CD14-positive monocyte (primary cell): ENCODE results near the gene FAM228A. TPM values are rescaled to one million over a fixed set of nuclear protein-coding genes. Genes with fewer than 3 reads are reported as not detected.

Source experiments
- DNase-seq, 3 donors: peaks; one replicate each; pipeline ENCODE4 v3.0.0-alpha.2; 2011 to 2022
- H2AFZ ChIP-seq: 2 replicates; pipeline ENCODE4 v1.6.0; 2012; ENCODE audit warnings: mild to moderate bottlenecking, low read depth, low read length, inconsistent platforms; ENCODE audit not compliant: insufficient read depth, poor library complexity, severe bottlenecking
- H3K27ac ChIP-seq, 2 donors: 1 replicate in 1 of 2; 2 replicates in 1 of 2; pipeline ENCODE4 v1.5.1; 2012 to 2013; ENCODE audit warnings: low read length in 2 of 2, control low read depth in 1 of 2, inconsistent platforms in 1 of 2, low read depth in 1 of 2, mild to moderate bottlenecking in 1 of 2
- H3K27me3 ChIP-seq, 2 donors: one replicate each; pipeline versions ENCODE4 v1.6.0 to v1.6.1; 2011 to 2013; ENCODE audit warnings: low read length in 2 of 2; ENCODE audit not compliant: control insufficient read depth in 2 of 2, insufficient read depth in 2 of 2
- H3K36me3 ChIP-seq, 2 donors: replicated peaks in 1 of 2; 1 replicate in 1 of 2; 2 replicates in 1 of 2; pipeline versions ENCODE4 v1.5.1 to v1.6.1; 2012 to 2013; ENCODE audit warnings: low read length in 2 of 2, control low read depth in 1 of 2, inconsistent platforms in 1 of 2, mild to moderate bottlenecking in 1 of 2; ENCODE audit not compliant: insufficient read depth in 2 of 2, control insufficient read depth in 1 of 2
- H3K4me1 ChIP-seq, 2 donors: 1 replicate in 1 of 2; 2 replicates in 1 of 2; pipeline versions ENCODE4 v1.5.1 to v1.6.1; 2012 to 2013; ENCODE audit warnings: low read length in 2 of 2, control low read depth in 1 of 2, inconsistent platforms in 1 of 2, mild to moderate bottlenecking in 1 of 2, moderate library complexity in 1 of 2; ENCODE audit not compliant: insufficient read depth in 2 of 2, control insufficient read depth in 1 of 2
- H3K4me2 ChIP-seq: replicated peaks from 2 replicates; pipeline ENCODE3; 2012; ENCODE audit warnings: low read length, moderate library complexity, mild to moderate bottlenecking; ENCODE audit not compliant: poor library complexity, severe bottlenecking; ENCODE audit errors: extremely low read depth
- H3K4me3 ChIP-seq, 3 experiments: fragments of 200-600 bp in 1 of 3; sonication (generic) in 1 of 3; replicated peaks in 1 of 3; 1 replicate in 2 of 3; 2 replicates in 1 of 3; pipeline ENCODE4 v1.5.1; 2011 to 2013; ENCODE audit warnings: low read length in 3 of 3, mild to moderate bottlenecking in 3 of 3, control low read depth in 2 of 3, low read depth in 2 of 3, inconsistent platforms in 1 of 3, moderate library complexity in 1 of 3
- H3K79me2 ChIP-seq: 2 replicates; pipeline ENCODE4 v1.6.0; 2012; ENCODE audit warnings: mild to moderate bottlenecking, control low read depth, inconsistent platforms, low read length, moderate library complexity; ENCODE audit not compliant: insufficient read depth
- H3K9ac ChIP-seq: 2 replicates; pipeline ENCODE4 v1.6.0; 2017; ENCODE audit warnings: low read length, mild to moderate bottlenecking; ENCODE audit not compliant: insufficient read depth, poor library complexity, severe bottlenecking
- H3K9me3 ChIP-seq, 2 donors: replicated peaks in 1 of 2; 1 replicate in 1 of 2; 2 replicates in 1 of 2; pipeline versions ENCODE4 v1.5.1 to v1.6.1; 2012 to 2013; ENCODE audit warnings: low read length in 2 of 2, control low read depth in 1 of 2; ENCODE audit not compliant: control insufficient read depth in 1 of 2, insufficient read depth in 1 of 2
- H4K20me1 ChIP-seq: 2 replicates; pipeline ENCODE4 v1.6.0; 2012; ENCODE audit warnings: mild to moderate bottlenecking, low read length, control low read depth, moderate library complexity; ENCODE audit not compliant: insufficient read depth
- H3K27ac Mint-ChIP-seq, 7 donors: one replicate each; pipeline ENCODE4 v1.8.0; 2020; ENCODE audit warnings: mild to moderate bottlenecking in 7 of 7, mixed read lengths in 7 of 7, moderate library complexity in 6 of 7, inconsistent platforms in 2 of 7
- H3K27me3 Mint-ChIP-seq, 3 donors: one replicate each; pipeline ENCODE4 v1.8.0; 2021 to 2022; ENCODE audit warnings: low read depth in 3 of 3, mild to moderate bottlenecking in 3 of 3, mixed read lengths in 3 of 3, moderate library complexity in 3 of 3, inconsistent platforms in 1 of 3
- H3K36me3 Mint-ChIP-seq, 2 donors: one replicate each; pipeline ENCODE4 v1.8.0; 2020; ENCODE audit warnings: mixed read lengths in 2 of 2, inconsistent platforms in 1 of 2, mild to moderate bottlenecking in 1 of 2
- H3K4me1 Mint-ChIP-seq: one replicate; pipeline ENCODE4 v1.8.0; 2020; ENCODE audit warnings: mild to moderate bottlenecking, mixed read lengths
- H3K4me3 Mint-ChIP-seq, 2 donors: one replicate each; pipeline ENCODE4 v1.8.0; 2020; ENCODE audit warnings: mild to moderate bottlenecking in 2 of 2, mixed read lengths in 2 of 2, moderate library complexity in 1 of 2
- H3K9me3 Mint-ChIP-seq, 7 donors: one replicate each; pipeline ENCODE4 v1.8.0; 2020 to 2022; ENCODE audit warnings: mixed read lengths in 7 of 7, mild to moderate bottlenecking in 6 of 7, moderate library complexity in 6 of 7, inconsistent platforms in 2 of 7
- WGBS: methylation state at CpG from one replicate; pipeline ENCODE4 v1.1.5; 2013; ENCODE audit warnings: missing lambda C conversion rate; ENCODE audit not compliant: insufficient coverage; 5-methylcytosine and 5-hydroxymethylcytosine counted together
- intact Hi-C, 2 donors: fragments of 100-400 bp; cut with micrococcal nuclease; formaldehyde crosslinking; loops; one replicate each; pipeline versions ENCODE4 v1.15.0 to v1.15.1; 2023
- polyA plus RNA-seq, 3 donors: library from polyadenylated mRNA; depleted of rRNA in 1 of 3; unstranded in 2 of 3; stranded (reverse) in 1 of 3; fragments of 300-500 nt in 2 of 3; fragments of >200 nt in 1 of 3; fragmentation: Illumina TruSeq in 2 of 3; gene quantifications; 1 replicate in 2 of 3; 2 replicates in 1 of 3; pipeline ENCODE4 v1.2.3, GENCODE V29; 2012 to 2021
- TF ChIP-seq, protein P1 (sequence below): fragments of 200-600 bp; IDR thresholded peaks from one replicate; pipeline ENCODE4 v1.8.0; 2022; ENCODE audit warnings: antibody characterized with exemption, mild to moderate bottlenecking

FAM228A gene
- polyA plus RNA-seq, 3 donors = 0.09 to 0.17 TPM; not detected in 1

DNA sequence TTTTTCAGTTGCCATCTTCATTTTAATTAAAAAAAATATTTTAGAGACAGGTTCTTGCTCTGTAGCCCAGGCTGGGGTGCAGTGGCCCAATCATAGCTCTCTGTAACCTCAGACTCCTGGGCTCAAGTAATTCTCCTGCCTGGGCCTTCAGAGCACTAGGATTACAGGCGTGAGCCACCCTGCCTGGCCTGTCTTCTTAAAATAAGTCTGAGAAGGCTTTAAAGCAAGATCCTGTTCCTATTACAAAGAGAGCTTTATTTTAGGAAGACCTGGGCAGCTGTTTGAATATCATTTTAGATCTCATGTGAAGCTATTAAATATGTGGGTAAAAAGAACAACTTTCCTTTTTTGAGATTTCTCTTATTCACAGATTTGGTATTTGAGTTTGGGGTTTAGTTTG is 1.5 kb downstream of the FAM228A start:
- intact Hi-C loops = no loop called here
- TF ChIP-seq, protein P1, sequence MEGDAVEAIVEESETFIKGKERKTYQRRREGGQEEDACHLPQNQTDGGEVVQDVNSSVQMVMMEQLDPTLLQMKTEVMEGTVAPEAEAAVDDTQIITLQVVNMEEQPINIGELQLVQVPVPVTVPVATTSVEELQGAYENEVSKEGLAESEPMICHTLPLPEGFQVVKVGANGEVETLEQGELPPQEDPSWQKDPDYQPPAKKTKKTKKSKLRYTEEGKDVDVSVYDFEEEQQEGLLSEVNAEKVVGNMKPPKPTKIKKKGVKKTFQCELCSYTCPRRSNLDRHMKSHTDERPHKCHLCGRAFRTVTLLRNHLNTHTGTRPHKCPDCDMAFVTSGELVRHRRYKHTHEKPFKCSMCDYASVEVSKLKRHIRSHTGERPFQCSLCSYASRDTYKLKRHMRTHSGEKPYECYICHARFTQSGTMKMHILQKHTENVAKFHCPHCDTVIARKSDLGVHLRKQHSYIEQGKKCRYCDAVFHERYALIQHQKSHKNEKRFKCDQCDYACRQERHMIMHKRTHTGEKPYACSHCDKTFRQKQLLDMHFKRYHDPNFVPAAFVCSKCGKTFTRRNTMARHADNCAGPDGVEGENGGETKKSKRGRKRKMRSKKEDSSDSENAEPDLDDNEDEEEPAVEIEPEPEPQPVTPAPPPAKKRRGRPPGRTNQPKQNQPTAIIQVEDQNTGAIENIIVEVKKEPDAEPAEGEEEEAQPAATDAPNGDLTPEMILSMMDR = no peak
- H4K20me1 ChIP-seq = no peaks in the 10 kb centered on the region
- WGBS = no CpG with 5 or more reads among the region's 1 CpG
- H3K79me2 ChIP-seq = no peaks in the 10 kb centered on the region
- no peak overlapping the region for H2AFZ ChIP-seq
- Mint-ChIP-seq H3K4me3 (no peak overlapping the region), H3K36me3 (no peaks in the 10 kb centered on the region), H3K9me3 (peaks cover 0 to 9% (median 4%) of the 10 kb centered on the region in 7 donors), H3K27me3 (peaks cover 3 to 12% (median 7%) of the 10 kb centered on the region in 3 donors), H3K4me1 (no peaks in the 10 kb centered on the region), H3K27ac (no peak overlapping the region)
- no peaks in the 10 kb centered on the region for H3K36me3 ChIP-seq
- no peak for DNase-seq
- H3K9me3 ChIP-seq = peaks cover 0 to 5% of the 10 kb centered on the region in 2 donors
- no peak overlapping the region for H3K9ac ChIP-seq
- H3K27ac ChIP-seq = no peak overlapping the region
- no peaks in the 10 kb centered on the region for H3K27me3 ChIP-seq
- no peaks in the 10 kb centered on the region for H3K4me1 ChIP-seq
- H3K4me3 ChIP-seq = no peak overlapping the region
- no peak overlapping the region for H3K4me2 ChIP-seq

- TF ChIP-seq, protein P1 = no peak
- no peak overlapping the region for H3K27ac Mint-ChIP-seq
- no peaks in the 10 kb centered on the region for H3K36me3 ChIP-seq
- H3K27me3 Mint-ChIP-seq = peaks cover 0 to 7% (median 5%) of the 10 kb centered on the region in 3 donors
- H4K20me1 ChIP-seq = no peaks in the 10 kb centered on the region
- intact Hi-C loops = no loop called here
- no peaks in the 10 kb centered on the region for H3K36me3 Mint-ChIP-seq
- H3K9ac ChIP-seq = no peak overlapping the region
- no peaks in the 10 kb centered on the region for H3K4me1 ChIP-seq
- H3K27ac ChIP-seq = no peak overlapping the region
- peaks cover 0 to 5% (median under 1%) of the 10 kb centered on the region in 7 donors for H3K9me3 Mint-ChIP-seq
- H3K4me2 ChIP-seq = no peak overlapping the region
- H3K4me3 ChIP-seq = no peak overlapping the region
- no peaks in the 10 kb centered on the region for H3K27me3 ChIP-seq
- H2AFZ ChIP-seq = no peak overlapping the region
- no peaks in the 10 kb centered on the region for H3K79me2 ChIP-seq
- H3K4me1 Mint-ChIP-seq = peaks cover 2% of the 10 kb centered on the region
- peaks cover 0 to 2% of the 10 kb centered on the region in 2 donors for H3K9me3 ChIP-seq
- H3K4me3 Mint-ChIP-seq = no peak overlapping the region
- DNase-seq = no peak
Measured at GRCh38 chr2:24179683-24180082, 4.8 kb downstream of the FAM228A start.
